ENCODE results near the gene TOMM6. TPM values are rescaled to one million over a fixed set of nuclear protein-coding genes. Genes with fewer than 3 reads are reported as not detected.
"Not testable (repeated sequence)": the region's sequence is repeated elsewhere in the genome, so short reads cannot be mapped to it uniquely, and the experiment has no call there.

TOMM6 gene
- total and polyA plus RNA-seq, 4 donors = 48.2 to 123 (median 86.1) TPM

GRCh38 chr6:41811095-41811494, 23.6 kb downstream of the TOMM6 start:
- H3K9me3 ChIP-seq (ENCODE audit: control insufficient read depth in 4 of 4, low read length in 3 of 4) = no peaks in the 10 kb centered on the region
- no peak for DNase-seq (ENCODE audit: low spot score)
- no peaks in the 10 kb centered on the region for H3K4me1 ChIP-seq (ENCODE audit: control insufficient read depth in 4 of 4, insufficient read depth in 4 of 4, low read length in 3 of 4)
- TF ChIP-seq ZBTB33 (IDR thresholded peaks at IDR 0.05) (no peak), HNF4G (IDR thresholded peaks at IDR 0.05) (no peak), MAX (IDR thresholded peaks at IDR 0.05) (no peak), FOXA1 (IDR thresholded peaks at IDR 0.05) (no peak), RAD21 (IDR thresholded peaks at IDR 0.05) (no peak), CTCF (IDR thresholded peaks at IDR 0.05; ENCODE audit: low read depth, low read length, missing input control) (no peak), TAF1 (conservative IDR thresholded peaks at IDR 0.05) (no peak), RXRA (IDR thresholded peaks at IDR 0.05) (no peak), EGR1 (IDR thresholded peaks at IDR 0.05; ENCODE audit: low read depth in 2 of 2) (no peak)
- H3K27ac ChIP-seq (ENCODE audit: low read depth in 1 of 2, low read length in 2 of 2) = no peak overlapping the region
- H3K27me3 ChIP-seq (ENCODE audit: control insufficient read depth in 4 of 4, insufficient read depth in 4 of 4, low read length in 3 of 4) = no peaks in the 10 kb centered on the region
- no peak overlapping the region for H3K9ac ChIP-seq (ENCODE audit: low read depth in 1 of 2, low read length in 2 of 2)
- no peaks in the 10 kb centered on the region for H3K36me3 ChIP-seq (ENCODE audit: control insufficient read depth in 4 of 4, insufficient read depth in 3 of 4, low read depth in 1 of 4, low read length in 3 of 4)
- WGBS = 95% methylated on average over 3 of the region's 3 CpGs
- no peak overlapping the region for H3K4me3 ChIP-seq (ENCODE audit: low read depth in 1 of 3, low read length in 3 of 3)

- not testable (repeated sequence) for H3K27me3 ChIP-seq (ENCODE audit: control insufficient read depth in 4 of 4, insufficient read depth in 4 of 4, low read length in 3 of 4); H3K4me1 ChIP-seq (ENCODE audit: control insufficient read depth in 4 of 4, insufficient read depth in 4 of 4, low read length in 3 of 4); H3K36me3 ChIP-seq (ENCODE audit: control insufficient read depth in 4 of 4, insufficient read depth in 3 of 4, low read depth in 1 of 4, low read length in 3 of 4); H3K9ac ChIP-seq (ENCODE audit: low read depth in 1 of 2, low read length in 2 of 2); H3K4me3 ChIP-seq (ENCODE audit: low read depth in 1 of 3, low read length in 3 of 3); H3K9me3 ChIP-seq (ENCODE audit: control insufficient read depth in 4 of 4, low read length in 3 of 4); DNase-seq (ENCODE audit: low spot score); H3K27ac ChIP-seq (ENCODE audit: low read depth in 1 of 2, low read length in 2 of 2)
- WGBS = 95% methylated on average over 13 of the region's 13 CpGs
Measured at GRCh38 chr6:41811946-41812345, 24.5 kb downstream of the TOMM6 start.

- 97% methylated on average over 2 of the region's 2 CpGs for WGBS
Measured at GRCh38 chr6:41813469-41813868, 26.0 kb downstream of the TOMM6 start.

GRCh38 chr6:41813956-41814355, 26.5 kb downstream of the TOMM6 start:
- 97% methylated on average over 2 of the region's 2 CpGs for WGBS
- TF ChIP-seq FOXA1 (IDR thresholded peaks at IDR 0.05) (no peak), ZBTB33 (IDR thresholded peaks at IDR 0.05) (no peak), ATF3 (IDR thresholded peaks at IDR 0.05) (no peak), SP1 (IDR thresholded peaks at IDR 0.05) (no peak), HNF4A (conservative IDR thresholded peaks at IDR 0.05) (no peak), TAF1 (conservative IDR thresholded peaks at IDR 0.05) (no peak), RXRA (IDR thresholded peaks at IDR 0.05) (no peak), REST (IDR thresholded peaks at IDR 0.05) (no peak)
- no peaks in the 10 kb centered on the region for H3K36me3 ChIP-seq (ENCODE audit: control insufficient read depth in 4 of 4, insufficient read depth in 3 of 4, low read depth in 1 of 4, low read length in 3 of 4)
- no peak overlapping the region for H3K9ac ChIP-seq (ENCODE audit: low read depth in 1 of 2, low read length in 2 of 2)
- no peaks in the 10 kb centered on the region for H3K9me3 ChIP-seq (ENCODE audit: control insufficient read depth in 4 of 4, low read length in 3 of 4)
- no peak overlapping the region for H3K27ac ChIP-seq (ENCODE audit: low read depth in 1 of 2, low read length in 2 of 2)
- H3K4me3 ChIP-seq (ENCODE audit: low read depth in 1 of 3, low read length in 3 of 3) = no peak overlapping the region
- no peaks in the 10 kb centered on the region for H3K27me3 ChIP-seq (ENCODE audit: control insufficient read depth in 4 of 4, insufficient read depth in 4 of 4, low read length in 3 of 4)
- no peak for DNase-seq (ENCODE audit: low spot score)
- H3K4me1 ChIP-seq (ENCODE audit: control insufficient read depth in 4 of 4, insufficient read depth in 4 of 4, low read length in 3 of 4) = no peaks in the 10 kb centered on the region

More at GRCh38 chr6:41813469-41813868, 26.0 kb downstream of the TOMM6 start:
- Histone ChIP-seq H3K4me3 (ENCODE audit: low read depth in 1 of 3, low read length in 3 of 3) (no peak overlapping the region), H3K9me3 (ENCODE audit: control insufficient read depth in 4 of 4, low read length in 3 of 4) (no peaks in the 10 kb centered on the region), H3K27me3 (ENCODE audit: control insufficient read depth in 4 of 4, insufficient read depth in 4 of 4, low read length in 3 of 4) (no peaks in the 10 kb centered on the region), H3K9ac (ENCODE audit: low read depth in 1 of 2, low read length in 2 of 2) (no peak overlapping the region), H3K4me1 (ENCODE audit: control insufficient read depth in 4 of 4, insufficient read depth in 4 of 4, low read length in 3 of 4) (no peaks in the 10 kb centered on the region), H3K27ac (ENCODE audit: low read depth in 1 of 2, low read length in 2 of 2) (no peak overlapping the region), H3K36me3 (ENCODE audit: control insufficient read depth in 4 of 4, insufficient read depth in 3 of 4, low read depth in 1 of 4, low read length in 3 of 4) (no peaks in the 10 kb centered on the region)
- TF ChIP-seq YY1 (IDR thresholded peaks at IDR 0.05) (no peak), FOXA2 (IDR thresholded peaks at IDR 0.05) (no peak), HNF4A (conservative IDR thresholded peaks at IDR 0.05) (no peak), HNF4G (IDR thresholded peaks at IDR 0.05) (no peak)
- DNase-seq (ENCODE audit: low spot score) = no peak
